Stimulated activated CD4-positive, alpha-beta T cell treated with anti-CD3 and anti-CD28 coated beads, Interleukin-1b, Interleukin-23, amount 100 ng/mL, for 48 hours (primary cell): Measurements from ENCODE around the gene LRRC32.
"Not testable (repeated sequence)": the region's sequence is repeated elsewhere in the genome, so short reads cannot be mapped to it uniquely, and the experiment has no call there.

ENCODE experiments used
- DNase-seq: peaks from one replicate; pipeline ENCODE4 v3.0.0-alpha.2; 2020

Gene LRRC32

DNA sequence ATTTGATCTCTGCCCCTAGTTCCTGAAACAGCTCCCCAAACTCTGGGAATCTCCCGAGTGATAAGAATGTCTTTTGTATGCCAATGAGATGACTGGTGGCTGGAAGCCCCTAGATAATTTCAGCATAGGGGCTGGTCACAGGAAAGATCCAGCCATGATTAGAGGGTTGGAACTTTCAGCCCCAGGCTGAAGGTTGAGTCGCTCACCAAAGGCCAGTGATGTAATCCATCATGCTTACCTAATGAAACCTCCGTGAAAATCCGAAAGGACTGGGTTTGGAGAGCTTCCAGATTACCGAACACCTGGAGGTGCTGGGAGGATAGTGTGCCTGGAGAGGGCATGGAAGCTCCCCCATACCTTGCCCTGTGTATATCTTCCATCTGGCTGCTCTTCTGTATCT, 26.0 kb downstream of the LRRC32 start:
- no peak for DNase-seq

DNA sequence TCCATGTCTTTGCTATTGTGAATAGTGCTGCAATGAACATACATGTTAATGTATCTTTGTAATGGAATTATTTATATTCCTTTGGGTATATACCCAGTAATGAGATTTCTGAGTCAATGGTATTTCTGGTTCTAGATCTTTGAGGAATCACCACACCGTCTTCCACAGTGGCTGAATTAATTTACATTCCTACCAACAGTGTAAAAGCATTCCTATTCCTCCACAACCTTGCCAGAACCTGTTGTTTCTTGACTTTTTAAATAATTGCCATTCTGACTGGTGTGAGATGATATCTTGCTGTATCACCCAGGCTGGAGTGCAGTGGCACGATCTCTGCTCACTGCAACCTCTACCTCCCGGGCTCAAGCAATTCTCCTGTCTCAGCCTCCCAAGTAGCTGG, 26.8 kb downstream of the LRRC32 start:
- not testable (repeated sequence) for DNase-seq

DNA sequence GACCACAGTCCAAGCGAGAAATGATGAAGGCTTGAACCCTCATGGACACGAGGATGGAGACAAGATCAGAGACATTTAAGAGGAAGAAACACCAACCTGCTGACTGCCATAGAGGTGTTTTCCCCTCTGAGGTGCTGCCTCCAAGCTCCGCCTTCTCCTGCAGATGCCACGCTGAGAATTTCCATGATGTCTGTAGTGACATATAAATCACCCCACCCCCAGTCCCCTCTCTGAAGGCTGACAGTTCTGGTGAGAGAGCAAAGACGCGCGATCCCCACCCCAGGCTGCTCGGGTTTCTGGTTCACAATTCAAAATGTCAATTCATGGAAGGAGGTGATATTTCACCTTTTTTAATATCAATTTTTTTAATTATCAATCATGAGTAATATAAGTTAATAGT, 28.2 kb downstream of the LRRC32 start:
- peak; percentile 58 for DNase-seq

DNA sequence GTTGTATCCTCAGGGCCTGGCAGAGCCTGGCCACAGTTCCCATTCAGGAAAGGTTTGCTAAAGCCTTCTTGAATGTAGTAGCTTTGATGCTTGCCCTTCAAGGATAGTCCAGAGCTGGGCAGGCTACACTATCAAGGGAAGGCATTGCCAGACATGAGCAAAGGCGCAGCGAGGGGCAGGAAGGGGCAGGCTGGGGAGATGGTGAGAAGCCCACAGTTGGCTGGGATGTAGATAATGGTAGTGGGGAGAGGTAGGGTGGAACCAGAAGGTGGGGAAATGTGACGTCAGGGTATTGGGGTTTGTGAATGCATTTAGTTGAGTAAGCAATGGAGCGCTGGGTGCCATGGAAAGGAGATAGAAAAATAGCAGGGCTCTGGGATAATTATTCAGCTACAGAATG, 28.6 kb downstream of the LRRC32 start:
- no peak for DNase-seq

DNA sequence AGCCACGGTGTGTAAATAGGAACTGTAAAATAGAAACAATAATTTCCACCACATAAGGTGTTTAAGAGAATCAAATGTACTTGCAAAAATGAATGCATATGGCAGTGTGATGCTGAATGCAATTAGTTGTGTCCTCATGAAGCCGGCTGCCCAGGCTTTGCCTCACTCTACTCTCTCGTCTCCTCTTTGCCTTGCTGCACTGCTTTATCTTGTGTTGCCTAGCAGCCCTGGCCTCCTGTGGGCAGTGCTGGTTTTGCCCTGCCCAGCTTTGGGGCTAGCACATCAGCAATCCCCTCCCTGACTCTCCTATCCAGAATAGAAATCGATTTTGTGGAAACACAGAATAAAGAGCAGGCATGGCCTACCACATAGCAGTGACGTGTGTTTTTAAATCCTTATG, 30.0 kb downstream of the LRRC32 start:
- DNase-seq: no peak

DNA sequence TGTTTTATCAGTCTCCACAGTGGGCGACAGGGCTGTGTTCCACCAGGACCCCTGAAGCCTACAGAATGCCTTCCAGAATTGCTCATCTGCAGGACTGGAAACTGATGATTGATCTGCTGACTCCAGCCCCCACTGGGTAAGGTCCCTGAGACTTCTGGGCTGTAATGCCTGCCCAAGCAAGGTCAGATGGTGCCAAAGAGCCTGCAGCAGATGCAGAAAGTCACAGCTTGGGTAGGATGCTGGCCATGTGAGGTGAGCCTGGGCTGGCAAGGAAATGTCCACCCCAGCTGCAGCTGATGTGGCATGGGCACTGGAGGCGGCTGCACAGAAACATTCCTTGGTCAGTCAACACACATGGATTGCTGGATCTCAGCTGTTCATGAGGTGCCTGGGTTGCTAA, 30.9 kb downstream of the LRRC32 start:
- DNase-seq: no peak

DNA sequence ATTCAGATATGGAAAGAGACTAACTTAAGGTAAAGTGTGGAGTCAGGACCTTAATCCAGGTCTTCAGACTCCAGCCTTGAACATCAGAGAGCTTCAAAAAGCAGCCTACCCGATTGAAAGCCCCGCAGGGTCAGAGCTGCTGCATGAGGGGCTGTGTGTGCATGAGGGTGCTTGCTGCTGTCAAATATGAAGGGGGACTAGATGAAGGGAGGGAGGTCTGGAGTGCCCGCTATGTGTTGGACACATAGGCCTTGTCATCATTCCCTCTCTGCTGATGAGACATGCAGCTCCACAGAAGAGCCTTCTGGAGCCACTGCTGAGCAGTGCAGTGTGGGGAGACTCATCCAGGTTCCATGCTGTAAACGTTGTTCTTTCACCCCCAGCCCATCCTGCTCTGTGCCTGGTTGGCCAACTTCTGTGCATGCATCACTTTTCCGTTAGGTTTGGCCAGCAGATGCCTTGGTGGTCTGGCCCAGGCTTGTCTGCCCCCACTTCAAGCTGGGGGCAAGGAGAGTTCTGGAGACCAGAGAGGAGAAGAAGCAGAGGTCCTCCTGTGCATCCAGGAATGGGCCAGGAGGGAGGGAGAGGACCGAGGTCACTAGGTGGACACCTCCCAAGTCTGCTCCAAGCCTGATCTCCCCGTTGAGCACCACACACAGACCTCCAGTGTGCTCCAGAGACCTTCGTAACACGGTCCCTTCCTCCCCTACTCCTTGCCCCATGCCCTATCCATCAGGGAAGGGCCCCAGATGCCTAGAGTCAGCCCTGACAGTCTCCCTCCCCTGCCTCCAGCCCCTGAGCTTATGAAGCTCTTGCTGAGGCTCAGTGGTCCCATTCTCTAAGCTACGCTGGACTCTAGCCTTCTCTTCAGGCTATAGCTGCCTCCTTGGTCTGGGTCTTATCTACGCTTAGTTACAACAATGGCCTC, 32.0 kb downstream of the LRRC32 start:
- no peak for DNase-seq

DNA sequence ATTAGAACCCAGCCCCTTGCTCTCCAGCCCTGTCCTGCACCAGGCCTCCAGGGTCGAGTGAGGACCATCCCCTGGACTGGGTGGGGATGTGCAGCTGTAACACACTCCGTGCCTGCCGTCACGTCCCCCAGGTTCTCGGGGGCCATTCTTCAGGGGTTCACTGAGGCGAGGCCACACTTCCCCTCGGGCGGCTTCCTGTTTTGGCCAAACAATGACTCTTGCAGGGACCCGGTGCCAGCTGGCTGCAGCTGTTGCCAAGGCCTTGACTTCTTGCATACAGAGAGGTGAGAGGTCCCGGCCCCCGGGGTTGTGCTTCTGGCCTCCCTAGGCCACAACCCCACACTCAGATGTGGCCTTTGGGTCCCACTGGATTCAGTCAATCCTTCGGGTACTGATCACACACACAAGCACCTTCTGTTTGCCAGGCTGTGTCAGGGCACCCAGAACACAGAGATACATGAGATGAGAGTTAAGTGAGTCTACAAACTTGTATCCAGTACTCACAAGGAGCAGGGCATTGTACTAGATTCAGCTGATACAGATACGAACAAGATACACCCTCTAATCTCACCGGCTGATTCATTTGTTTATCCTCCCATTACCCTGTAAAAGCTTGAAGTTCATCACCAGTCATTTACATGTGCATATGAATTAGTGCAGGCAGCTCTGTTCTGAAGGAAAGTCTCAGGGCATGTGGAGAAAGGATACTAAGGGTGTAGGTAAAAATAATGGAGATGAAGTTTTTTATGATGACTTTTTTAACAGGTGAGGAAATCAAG, 32.9 kb downstream of the LRRC32 start:
- no peak for DNase-seq

DNA sequence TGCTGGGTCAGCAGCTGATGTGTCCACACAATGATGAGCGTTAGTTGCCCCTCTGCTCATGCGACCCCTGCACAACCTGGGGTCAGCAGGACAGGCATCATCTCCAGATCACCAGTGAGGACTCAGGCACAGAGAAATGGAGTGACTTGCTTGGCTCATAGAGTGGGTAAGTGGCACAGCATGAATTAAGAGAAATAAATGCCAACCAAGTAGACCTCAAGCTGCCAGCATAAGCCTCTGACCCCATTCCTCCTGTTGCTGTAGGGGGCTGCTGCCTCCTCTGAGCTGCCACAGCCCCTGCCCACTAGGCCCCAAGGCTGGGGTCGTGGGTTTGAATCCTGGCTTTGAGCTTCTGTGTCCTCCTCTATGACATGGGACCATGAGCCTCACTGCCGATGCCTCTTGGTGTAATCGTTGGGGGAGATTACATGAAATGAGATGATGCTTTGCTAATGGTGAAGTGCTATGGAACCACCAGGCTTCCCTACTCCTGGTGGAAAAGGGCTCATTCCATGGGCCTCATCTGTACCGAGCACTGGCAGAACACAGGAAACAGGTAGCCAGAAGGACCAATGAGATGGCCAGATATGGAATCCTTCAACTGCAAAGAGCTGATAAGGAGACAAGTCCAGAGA, 33.6 kb downstream of the LRRC32 start:
- DNase-seq: no peak

DNA sequence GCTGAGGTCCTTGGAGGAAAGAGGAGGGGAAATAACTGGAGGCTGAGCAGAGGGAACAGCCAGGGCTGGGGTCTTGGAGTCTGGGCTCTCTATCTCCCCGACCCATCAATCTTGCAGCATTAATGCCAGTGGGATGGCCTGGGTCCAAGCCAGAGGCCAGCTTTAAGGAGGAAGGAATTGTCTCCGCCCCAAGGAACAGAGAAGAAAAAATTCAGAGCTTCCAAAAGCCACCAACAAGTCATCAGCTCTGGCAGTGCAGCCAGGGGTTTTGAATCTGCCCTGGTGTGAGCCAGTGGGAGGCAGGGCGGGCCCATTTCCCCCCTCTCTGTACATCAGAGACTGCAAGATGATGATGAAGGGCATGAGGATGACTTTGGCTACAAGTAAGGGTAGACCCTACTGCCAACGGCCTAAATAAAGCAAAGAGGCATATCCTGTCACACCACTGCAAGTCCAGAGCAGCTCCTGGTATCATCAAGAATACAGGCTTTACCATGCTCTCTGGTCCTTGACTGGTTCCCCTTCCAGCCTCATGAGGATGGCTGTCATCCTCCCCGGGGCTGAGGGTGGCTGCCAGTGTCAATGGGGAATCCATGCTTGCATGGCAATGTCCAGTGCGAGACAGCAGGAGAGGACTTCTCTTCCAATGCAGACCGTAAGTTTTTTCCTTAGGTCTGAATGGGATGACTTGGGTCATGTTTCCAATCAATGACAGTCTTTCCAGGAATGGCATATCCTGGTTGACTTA, 34.4 kb downstream of the LRRC32 start:
- no peak for DNase-seq

DNA sequence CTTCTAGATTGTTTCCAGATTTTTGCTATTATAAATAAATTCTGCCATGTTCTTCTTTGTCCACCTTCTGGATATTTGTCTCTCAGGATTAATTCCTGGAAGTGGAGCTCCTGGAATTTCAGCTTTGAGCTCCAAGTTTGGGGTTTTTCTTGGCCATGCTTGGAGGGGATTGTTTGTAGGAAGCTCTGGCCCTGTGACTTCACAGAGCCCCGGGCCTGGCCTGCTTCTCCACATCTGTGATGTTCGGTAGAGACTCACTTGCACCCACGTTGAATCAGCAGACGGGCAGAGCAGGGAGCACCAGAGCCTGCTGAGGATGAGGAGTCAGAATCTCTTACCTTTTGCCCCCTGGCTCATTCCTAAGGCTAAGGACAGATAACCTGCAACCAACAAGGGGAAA, 35.7 kb downstream of the LRRC32 start:
- DNase-seq: no peak

DNA sequence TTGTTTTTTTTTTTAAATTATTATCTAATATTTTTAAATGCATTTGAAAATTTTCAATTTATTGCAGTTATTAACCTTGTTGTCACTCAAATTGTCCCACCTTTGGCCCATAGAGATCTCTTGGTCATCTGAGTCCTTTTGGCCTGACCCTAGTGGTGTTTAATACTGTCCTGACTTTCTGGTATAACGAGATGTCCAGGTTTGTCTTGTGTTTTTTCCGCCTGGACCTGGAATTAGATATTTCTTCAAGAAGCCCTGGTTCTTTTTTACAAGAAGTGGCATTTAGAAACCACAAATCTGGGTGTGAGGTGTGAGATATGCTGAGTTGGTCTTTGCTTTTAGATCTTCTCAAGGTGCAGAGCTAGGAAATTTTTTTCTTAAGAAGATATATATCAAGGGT, 38.1 kb downstream of the LRRC32 start:
- DNase-seq: no peak

DNA sequence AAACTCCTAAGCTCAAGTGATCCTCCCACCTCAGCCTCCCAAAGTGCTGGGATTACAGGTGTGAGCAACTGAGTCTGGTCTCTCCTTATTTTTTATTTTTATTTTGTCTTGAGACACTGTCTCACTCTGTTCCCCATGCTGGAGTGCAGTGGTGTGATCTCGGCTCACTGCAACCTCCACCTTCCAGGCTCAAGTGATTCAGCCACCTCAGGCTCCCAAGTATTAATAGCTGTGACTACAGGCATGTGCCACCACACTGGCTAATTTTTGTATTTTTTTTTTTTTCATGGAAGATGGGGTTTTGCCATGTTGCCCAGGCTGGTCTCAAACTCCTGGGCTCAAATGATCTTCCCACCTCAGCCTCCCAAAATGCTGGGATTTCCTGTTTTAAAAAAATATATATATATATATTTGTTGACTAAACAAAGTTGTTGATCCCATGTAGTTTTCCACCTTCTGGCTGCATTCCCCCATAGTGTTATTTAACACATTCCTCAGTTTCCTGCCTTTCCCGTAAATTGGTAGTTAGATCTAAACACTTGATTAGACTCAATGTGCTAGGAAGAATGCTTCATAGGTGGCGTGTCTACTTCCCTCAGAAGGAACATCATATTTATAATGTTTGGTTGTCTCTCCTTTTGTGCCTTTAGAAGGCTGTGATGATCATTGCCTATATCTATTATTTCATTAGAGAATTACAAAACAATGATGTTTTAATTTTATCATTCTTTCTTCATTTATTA, 38.8 kb downstream of the LRRC32 start:
- DNase-seq: no peak

DNA sequence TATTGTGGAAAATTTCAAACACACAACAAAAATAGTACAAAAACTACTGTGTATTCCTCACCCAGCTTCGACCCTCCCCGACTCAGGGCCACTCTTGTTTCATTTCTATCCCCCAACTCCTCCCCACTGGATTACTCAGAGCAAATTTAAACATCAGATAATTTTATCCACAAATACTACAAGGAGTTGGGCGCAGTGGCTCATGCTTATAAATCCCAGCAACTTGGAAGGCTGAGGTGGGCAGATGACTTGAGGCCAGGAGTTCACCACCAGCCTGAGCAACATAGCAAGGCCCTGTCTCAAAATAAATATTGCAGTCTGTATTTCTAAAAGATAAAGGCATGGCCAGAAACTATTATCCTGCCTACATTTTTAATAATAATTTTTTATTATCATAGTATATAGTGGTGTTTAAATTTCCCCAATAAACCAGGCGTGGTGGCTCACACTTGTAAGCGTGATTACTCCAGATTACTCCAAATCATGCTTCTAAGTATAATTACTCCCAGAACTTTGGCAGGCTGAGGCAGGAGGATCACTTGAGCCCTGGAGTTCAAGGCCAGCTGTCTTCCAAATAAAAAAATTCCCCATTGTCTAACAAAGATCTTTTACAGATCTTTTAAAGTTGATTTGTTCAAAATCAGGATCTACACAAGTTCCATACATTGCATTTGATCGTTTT, 39.8 kb downstream of the LRRC32 start:
- no peak for DNase-seq

DNA sequence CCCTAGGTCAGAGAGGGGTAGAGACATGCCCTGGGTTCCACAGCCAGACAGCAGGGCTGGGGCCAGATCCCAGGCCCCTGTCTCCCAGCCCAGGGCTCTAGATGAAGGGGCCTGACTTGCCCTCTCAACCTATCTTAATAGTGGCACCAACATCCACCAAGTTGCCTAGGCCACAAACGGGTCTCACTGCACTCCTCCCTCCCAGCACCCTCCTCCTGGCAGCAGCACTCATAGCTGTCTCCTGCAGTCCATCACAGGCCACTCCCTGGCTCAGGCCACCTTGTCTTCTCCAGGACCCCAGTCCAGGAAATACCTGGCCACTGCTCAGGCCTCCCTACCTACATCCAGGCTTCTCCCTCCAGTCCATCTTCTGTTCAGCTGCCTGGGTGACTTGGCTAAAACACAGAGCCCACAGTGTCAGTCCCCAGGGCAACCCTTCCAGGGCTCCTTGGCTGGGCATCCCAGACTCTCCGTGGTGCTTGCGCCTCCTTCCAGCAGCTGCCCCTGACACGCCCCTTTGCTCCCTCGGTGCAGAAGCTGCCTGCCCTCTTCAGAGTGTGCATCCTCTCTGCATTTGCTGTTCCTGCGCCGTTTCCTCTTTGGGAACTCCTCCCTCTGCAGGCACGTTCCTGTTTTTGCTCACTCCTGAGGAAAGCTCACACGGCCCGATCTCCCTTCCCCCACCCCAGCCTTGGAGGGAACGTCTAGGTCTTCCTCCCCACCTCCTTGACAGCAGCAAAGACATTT, 40.5 kb downstream of the LRRC32 start:
- no peak for DNase-seq

DNA sequence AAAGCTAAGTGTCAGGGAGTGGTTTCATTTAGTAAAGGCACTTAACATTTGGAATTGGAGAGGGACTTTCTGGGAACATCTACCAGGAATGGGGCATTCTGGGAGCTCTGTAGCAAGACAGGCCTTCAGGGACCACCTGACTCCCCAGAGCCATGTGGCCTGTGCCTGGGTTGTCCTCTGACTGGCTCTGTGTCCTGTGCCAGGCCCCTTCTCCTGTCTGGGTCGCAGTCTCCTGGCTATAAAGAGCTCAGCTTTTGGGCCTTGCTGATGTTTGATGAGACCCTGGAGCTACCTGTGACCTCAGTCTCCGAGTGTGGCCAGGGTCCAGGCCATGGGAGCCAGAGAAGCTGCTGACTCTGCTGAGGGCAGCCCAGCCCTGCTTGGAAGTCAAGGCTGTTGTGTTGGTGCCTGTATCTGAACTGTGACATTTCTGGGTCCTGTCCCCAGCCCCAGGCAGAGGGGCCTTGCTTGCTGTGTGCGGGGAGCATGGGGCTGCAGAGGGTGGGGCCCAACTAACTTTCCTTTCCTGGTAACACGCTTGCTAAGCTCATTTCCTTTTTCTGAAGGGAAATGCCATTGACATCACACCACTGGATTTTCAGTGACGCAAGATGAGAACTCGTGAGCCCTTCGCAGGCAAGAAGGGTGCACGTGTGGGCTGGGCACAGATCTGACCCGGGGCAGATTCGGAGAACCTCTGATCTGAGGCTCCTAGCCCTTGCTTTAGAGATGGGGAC, 41.3 kb downstream of the LRRC32 start:
- DNase-seq: peak; percentile 46

DNA sequence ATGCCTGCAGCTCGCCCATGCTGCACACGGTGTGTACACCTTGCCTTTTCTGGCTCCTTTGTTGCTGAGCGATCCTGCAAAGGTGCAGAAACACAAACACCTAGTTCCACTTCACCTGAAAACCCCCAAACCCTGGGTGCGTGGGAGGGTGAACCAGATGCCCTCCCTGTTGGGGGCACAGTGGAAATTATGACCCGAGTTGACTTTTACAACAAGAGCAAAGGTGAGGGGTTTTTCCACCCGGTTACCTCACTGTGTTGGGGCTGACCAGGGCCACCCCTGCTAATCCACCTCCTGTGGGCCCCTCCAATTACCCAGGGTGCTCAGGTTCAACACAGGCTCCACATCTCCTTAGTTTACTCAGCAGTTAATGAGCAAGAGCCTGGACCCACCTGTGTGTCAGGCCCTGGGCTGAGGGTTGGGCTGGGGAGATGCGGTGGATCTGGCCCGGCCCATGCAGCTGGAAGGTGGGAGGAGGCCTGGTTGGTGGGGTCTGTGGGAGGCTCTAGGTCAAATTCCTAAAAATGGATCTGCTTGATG, 42.1 kb downstream of the LRRC32 start:
- DNase-seq: peak; percentile 46

DNA sequence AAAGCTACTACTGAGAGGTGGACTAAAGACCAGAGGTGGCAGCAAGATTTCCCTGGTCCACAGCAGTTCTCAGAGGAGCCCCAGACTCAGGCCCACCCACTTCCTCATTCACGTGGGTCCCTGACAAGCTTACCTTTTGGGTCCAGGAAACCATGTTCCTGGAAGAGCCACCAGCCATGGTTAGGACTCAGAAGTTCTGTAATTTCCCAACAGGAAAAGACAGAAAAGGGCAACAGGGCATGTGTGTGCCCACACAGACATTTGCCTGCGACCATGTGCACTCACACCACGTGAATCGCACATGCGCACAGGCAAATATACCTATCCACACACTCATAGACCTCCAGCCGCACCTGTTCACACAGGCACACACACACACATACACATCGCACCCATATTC, 42.9 kb downstream of the LRRC32 start:
- DNase-seq: no peak

DNA sequence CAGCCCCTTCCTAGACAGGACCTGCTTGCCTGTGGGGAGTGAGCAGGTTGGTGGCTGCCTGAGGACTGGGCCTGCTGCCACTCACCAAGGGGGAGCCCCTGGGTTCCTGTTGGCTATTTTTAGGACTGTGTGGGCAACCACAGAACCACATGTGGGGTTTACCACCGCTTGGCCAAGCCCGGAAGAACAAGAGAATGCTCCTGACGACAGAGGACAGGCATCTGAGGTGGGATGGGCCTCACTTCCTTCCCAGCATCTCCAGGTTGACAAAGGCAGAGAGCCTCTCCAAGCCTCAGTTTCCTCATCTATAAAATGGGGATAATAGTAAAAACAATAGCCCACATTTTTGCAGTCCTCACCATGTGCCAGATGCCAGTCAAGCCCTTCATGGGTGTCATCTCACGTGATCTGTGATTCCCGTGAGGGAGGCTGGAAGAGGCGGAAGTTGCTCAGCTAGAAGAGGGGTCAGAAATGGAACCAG, 43.6 kb downstream of the LRRC32 start:
- DNase-seq: peak; percentile 68

DNA sequence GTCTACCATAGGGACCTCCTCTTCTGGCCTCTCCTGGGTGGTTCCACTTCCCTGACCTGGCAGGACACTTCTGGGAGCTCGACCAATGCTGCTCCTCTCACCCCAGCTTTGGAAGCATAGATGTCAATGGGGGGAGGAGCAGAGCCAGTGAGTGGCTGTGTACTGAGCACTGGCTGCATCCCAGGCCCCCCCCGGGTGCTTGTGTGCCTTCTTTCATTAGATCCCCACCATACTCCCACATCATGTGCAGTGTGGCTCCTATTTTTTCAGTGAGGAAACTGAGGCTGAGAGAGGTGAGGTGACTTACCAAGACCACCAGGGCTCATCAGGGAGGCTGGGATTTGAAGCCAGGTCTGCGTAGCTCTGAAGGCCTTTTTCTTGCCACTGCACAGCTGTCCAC, 44.3 kb downstream of the LRRC32 start:
- no peak for DNase-seq
